GM12865 (cell line): Measurements from ENCODE around the gene USP6NL.

Source experiments
- DNase-seq: peaks from one replicate; pipeline ENCODE4 v3.0.0; 2010; ENCODE audit warnings: low read depth
- H3K4me3 ChIP-seq: 2 replicates; pipeline ENCODE4 v1.5.1; 2011; ENCODE audit warnings: mild to moderate bottlenecking, low read depth, low read length, control low read depth
- CTCF ChIP-seq: IDR thresholded peaks from 2 replicates; pipeline ENCODE4 v1.5.1; 2011; ENCODE audit warnings: low read length, control low read depth, low read depth, inconsistent platforms; ENCODE audit not compliant: insufficient read depth; ENCODE audit errors: missing control alignments

USP6NL gene

GRCh38 chr10:11512596-11512995 lies 98.9 kb downstream of the USP6NL start:
- TF ChIP-seq CTCF = no peak
- DNase-seq = no peak
- H3K4me3 ChIP-seq = no peak overlapping the region

- TF ChIP-seq CTCF = no peak
- DNase-seq = no peak
- no peak overlapping the region for H3K4me3 ChIP-seq
Measured at GRCh38 chr10:11511321-11511720, 100.1 kb downstream of the USP6NL start.

DNA sequence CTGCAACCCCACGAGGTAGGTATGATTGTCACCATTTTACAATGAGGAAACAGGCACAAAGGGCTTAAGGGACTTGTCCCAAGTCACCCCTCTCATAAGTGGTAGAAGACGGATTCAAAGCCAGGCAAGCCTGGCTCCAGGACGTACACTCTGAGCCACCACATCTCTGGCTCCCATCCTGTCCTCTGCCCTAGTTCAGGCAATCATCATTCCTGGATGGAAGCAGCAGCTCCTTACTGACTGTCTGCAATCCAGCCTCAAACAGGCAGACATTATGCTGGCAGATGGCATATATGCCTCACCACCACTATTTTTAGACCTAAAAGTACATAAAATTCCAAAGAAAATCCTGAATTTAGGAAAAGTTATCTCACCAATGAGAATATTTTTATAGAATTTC lies 100.7 kb downstream of the USP6NL start:
- TF ChIP-seq CTCF = no peak
- H3K4me3 ChIP-seq = no peak overlapping the region
- DNase-seq = no peak

- DNase-seq = no peak
- TF ChIP-seq CTCF = no peak
Measured at GRCh38 chr10:11510281-11510680, 101.2 kb downstream of the USP6NL start.

GRCh38 chr10:11509036-11509435 lies 102.4 kb downstream of the USP6NL start:
- DNase-seq = no peak
- TF ChIP-seq CTCF = no peak
- no peak overlapping the region for H3K4me3 ChIP-seq

More at GRCh38 chr10:11510281-11510680, 101.2 kb downstream of the USP6NL start:
- no peak overlapping the region for H3K4me3 ChIP-seq

- no peak for TF ChIP-seq CTCF
- DNase-seq = no peak
- H3K4me3 ChIP-seq = no peak overlapping the region
Measured at GRCh38 chr10:11506247-11506789, 105.1 kb downstream of the USP6NL start.

GRCh38 chr10:11505639-11506038 lies 105.8 kb downstream of the USP6NL start:
- H3K4me3 ChIP-seq = no peak overlapping the region
- DNase-seq = peak; percentile 24
- TF ChIP-seq CTCF = no peak
